Lower leg skin (tissue), 3 donors: Measurements from ENCODE around the gene SOD2.

Experiments used
- CTCF ChIP-seq, 3 donors: fragments of 450-650 bp; IDR thresholded peaks; one replicate each; pipeline ENCODE4 v1.5.1; 2016; ENCODE audit warnings: antibody characterized with exemption in 3 of 3, mild to moderate bottlenecking in 3 of 3, moderate library complexity in 2 of 3
- POLR2A ChIP-seq, 2 donors: fragments of 450-650 bp; IDR thresholded peaks; one replicate each; pipeline ENCODE4 v1.6.1; 2016 to 2017; ENCODE audit warnings: antibody characterized with exemption in 2 of 2, mild to moderate bottlenecking in 1 of 2, moderate library complexity in 1 of 2

GRCh38 chr6:159729598-159730331 is 36.7 kb upstream of the SOD2 start:
- TF ChIP-seq CTCF (IDR thresholded peaks at IDR 0.05) (no peak), POLR2A (IDR thresholded peaks at IDR 0.05) (no peak)
